KBM-7 (cell line): ENCODE results near the gene PMPCA.

ENCODE experiments used
- DNase-seq: peaks from one replicate; pipeline ENCODE4 v3.0.0-alpha.2; 2015
- in situ Hi-C: fragments of 300-500 bp; cut with MboI; formaldehyde crosslinking; loops from 2 replicates; pipeline ENCODE4 v1.14.3; 2020; ENCODE audit warnings: low sequenced_read_pairs, low pct_unique_long_range_greater_than_20kb, mixed read lengths

The PMPCA gene

GRCh38 chr9:136429683-136430491 is 19.4 kb downstream of the PMPCA start:
- no peak for DNase-seq
- in situ Hi-C loops, result no loop called here

- in situ Hi-C loops, result no loop called here
- DNase-seq, result no peak
These were observed 20.3 kb downstream of the PMPCA start for GRCh38 chr9:136430588-136431234.

- in situ Hi-C loops, result no loop called here
- no peak for DNase-seq
These were observed 21.4 kb downstream of the PMPCA start for GRCh38 chr9:136431782-136432350.

- DNase-seq, result no peak
- in situ Hi-C loops, result no loop called here
These were observed 22.1 kb downstream of the PMPCA start for GRCh38 chr9:136432591-136432990.

- no peak for DNase-seq
- in situ Hi-C loops, result no loop called here
These were observed 22.7 kb downstream of the PMPCA start for GRCh38 chr9:136433043-136433715.

DNA sequence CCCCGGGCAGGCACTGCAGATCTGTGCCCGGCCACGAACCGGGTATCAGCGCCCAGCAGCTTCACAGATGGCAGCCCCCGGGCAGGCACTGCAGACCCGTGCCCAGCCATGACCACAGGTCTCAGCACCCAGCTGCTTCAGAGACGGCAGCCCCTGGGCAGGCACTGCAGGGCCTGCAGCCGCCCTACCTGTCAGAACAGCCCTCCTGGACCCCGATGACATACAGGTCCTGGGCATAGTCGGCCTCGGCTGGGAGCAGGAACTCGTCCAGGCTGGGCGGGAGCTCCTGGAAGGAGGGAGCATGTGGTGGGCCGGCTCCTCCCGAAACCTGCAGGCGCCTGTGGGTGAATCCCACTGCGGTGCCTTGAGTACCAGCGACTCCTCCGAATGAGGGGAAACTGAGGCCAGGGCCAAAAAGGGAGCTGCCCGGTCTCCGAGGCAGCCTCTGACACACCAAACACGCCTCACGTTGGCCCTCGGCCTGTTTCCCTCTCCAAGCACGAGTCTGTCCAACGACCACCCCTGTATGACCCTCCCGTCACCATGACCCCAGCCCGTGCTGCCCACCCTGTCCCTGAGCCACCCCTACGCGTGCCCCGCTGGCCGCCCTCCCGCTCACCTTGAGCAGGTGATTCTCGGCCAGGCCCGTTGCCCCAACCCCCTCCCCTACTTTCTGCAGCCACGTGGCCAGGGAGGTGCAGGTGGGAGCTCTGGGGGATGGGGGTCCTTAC is 23.6 kb downstream of the PMPCA start:
- DNase-seq, result no peak
- in situ Hi-C loops, result no loop called here

DNA sequence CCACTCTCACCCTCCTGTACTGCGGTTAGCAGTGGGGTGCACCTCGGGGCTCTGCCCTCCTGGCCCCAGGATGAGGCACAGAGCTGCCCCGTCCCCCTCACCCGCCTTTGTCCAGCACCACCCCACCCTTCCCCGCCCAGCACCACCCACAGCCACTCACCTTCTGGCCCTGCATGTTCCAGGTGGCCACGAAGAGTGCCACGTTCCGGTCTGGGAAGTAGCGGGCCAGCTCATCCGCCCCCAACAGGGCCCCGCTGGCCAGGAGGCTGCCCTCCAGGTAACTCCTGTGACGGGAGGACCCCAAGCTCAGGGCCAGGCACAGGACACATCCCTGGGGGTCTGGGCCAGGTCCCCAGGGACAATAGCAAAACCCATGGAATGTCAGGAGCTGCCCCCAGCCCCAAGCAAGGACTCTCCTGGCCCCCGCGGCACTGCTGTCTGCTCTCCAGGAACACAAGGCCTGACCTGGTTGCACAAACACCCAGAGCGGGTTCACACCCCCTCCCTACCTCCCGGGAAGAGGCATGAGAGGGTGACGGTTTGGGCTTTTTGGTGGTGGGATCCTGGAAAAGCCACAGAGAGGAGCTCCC is 24.2 kb downstream of the PMPCA start:
- DNase-seq, result no peak
- in situ Hi-C loops, result no loop called here

- no peak for DNase-seq
- in situ Hi-C loops, result no loop called here
These were observed 25.7 kb downstream of the PMPCA start for GRCh38 chr9:136436055-136436634.

DNA sequence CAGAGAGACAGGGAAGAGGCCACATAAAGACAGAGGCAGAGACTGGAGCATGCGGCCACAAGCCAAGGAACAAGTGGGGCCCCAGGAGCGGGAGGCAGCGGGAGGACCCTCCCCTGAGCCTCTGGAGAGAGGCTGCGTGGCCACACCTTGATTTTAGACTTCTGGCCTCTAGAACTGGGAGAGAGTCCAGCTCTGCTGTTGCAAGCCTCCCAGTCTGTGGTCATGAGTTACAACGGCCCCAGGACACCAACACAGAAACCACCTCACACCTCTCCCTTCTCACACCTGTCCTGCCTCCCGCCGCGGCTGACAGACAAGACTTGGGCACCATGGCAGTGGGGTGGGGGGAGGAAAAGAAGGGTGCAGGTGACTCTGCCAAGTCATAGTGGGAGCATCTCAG is 27.0 kb downstream of the PMPCA start:
- DNase-seq, result no peak
- in situ Hi-C loops, result no loop called here

GRCh38 chr9:136437839-136438547 is 27.5 kb downstream of the PMPCA start:
- no peak for DNase-seq
- in situ Hi-C loops, result no loop called here

GRCh38 chr9:136438548-136439480 is 28.4 kb downstream of the PMPCA start:
- DNase-seq, result peak; percentile 33
- in situ Hi-C loops, result no loop called here

GRCh38 chr9:136439481-136440408 is 29.3 kb downstream of the PMPCA start, which contains the start of gene INPP5E:
INPP5E (minus strand) TSS chr9:136439845; CDS start chr9:136439419, 426 bp downstream.
- peak; percentile 49 for DNase-seq
- in situ Hi-C loops, result no loop called here

GRCh38 chr9:136441191-136441680 is 30.8 kb downstream of the PMPCA start:
- in situ Hi-C loops, result no loop called here
- DNase-seq, result no peak

- in situ Hi-C loops, result no loop called here
- no peak for DNase-seq
These were observed 31.3 kb downstream of the PMPCA start for GRCh38 chr9:136441681-136442245.

DNA sequence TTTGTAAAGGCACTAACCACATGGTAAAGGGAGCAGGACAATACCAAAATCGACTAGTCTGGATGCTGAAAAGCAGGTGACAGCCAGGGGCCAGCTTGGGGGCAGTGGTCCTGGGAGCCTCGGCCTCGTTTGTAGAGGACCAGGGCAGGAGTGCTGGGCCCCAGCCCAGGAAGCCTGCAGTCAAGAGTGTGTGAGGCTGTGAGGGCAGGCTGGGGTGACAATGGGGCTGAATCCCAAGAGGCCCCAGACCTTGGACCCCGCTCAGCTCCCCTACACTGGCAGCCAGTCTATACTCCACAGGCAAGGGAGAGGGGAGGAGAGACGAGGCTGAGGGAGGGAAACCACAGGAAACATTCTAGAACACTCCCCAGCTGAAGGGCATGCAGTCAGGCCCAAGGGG is 31.8 kb downstream of the PMPCA start:
- in situ Hi-C loops, result no loop called here

More for the DNA sequence above, 31.8 kb downstream of the PMPCA start:
- no peak for DNase-seq
